Embryonic facial prominence (tissue), 1 donor: ENCODE data around the gene C1orf159.
"Not testable (repeated sequence)": the region's sequence is repeated elsewhere in the genome, so short reads cannot be mapped to it uniquely, and the experiment has no call there.

ENCODE experiments used
- DNase-seq: peaks from one replicate; pipeline ENCODE4 v3.0.0-alpha.2; 2016; ENCODE audit errors: extremely low spot score

The C1orf159 gene

GRCh38 chr1:1118011-1118875, 2.4 kb upstream of the C1orf159 start:
- DNase-seq = no peak

GRCh38 chr1:1117469-1117831, 1.6 kb upstream of the C1orf159 start:
- DNase-seq = no peak

- DNase-seq = no peak
Measured at GRCh38 chr1:1116701-1117468, 996 bp upstream of the C1orf159 start.

- DNase-seq = no peak
Measured at GRCh38 chr1:1115136-1115785, 628 bp downstream of the C1orf159 start.

GRCh38 chr1:1114431-1114830, 1.5 kb downstream of the C1orf159 start:
- DNase-seq = no peak

GRCh38 chr1:1112237-1112985, 3.5 kb downstream of the C1orf159 start:
- DNase-seq = no peak

GRCh38 chr1:1111516-1112236, 4.2 kb downstream of the C1orf159 start:
- DNase-seq = no peak

GRCh38 chr1:1110561-1110971, 5.3 kb downstream of the C1orf159 start:
- DNase-seq = no peak

GRCh38 chr1:1109743-1110142, 6.1 kb downstream of the C1orf159 start:
- DNase-seq = no peak

- DNase-seq = no peak
Measured at GRCh38 chr1:1106510-1107221, 9.2 kb downstream of the C1orf159 start.

- not testable (repeated sequence) for DNase-seq
Measured at GRCh38 chr1:1104152-1104551, 11.7 kb downstream of the C1orf159 start.

- DNase-seq = no peak
Measured at GRCh38 chr1:1101503-1101902, 14.4 kb downstream of the C1orf159 start.

- DNase-seq = no peak
Measured at GRCh38 chr1:1100296-1100695, 15.6 kb downstream of the C1orf159 start.

GRCh38 chr1:1099506-1100183, 16.2 kb downstream of the C1orf159 start:
- no peak for DNase-seq

GRCh38 chr1:1098681-1099421, 17.0 kb downstream of the C1orf159 start:
- no peak for DNase-seq

GRCh38 chr1:1096136-1096535, 19.8 kb downstream of the C1orf159 start:
- not testable (repeated sequence) for DNase-seq

- DNase-seq = no peak
Measured at GRCh38 chr1:1094981-1095380, 20.9 kb downstream of the C1orf159 start.

- DNase-seq = no peak
Measured at GRCh38 chr1:1093610-1093943, 22.3 kb downstream of the C1orf159 start.

GRCh38 chr1:1092894-1093609, 22.8 kb downstream of the C1orf159 start:
- no peak for DNase-seq
